ENCODE data around the gene CAND1.

CAND1 gene

DNA sequence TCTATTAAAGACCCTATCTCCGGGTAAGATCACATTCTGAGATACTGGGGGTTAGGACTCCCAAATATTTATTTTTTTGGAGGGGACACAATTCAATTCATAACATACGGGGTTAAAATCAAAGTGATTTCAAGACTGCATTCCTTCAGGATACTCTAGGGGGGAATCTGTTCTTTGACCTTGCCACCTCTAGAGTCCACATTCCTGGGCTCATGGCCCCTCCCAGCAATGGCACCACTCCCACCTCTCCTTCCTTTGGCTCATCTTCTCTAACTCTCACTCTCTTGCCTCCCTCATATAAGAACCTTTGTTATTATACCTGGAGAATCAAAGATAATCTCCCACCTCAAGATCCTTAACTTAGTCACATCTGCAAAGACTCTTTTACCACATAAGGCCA is 79.5 kb downstream of the CAND1 start:
- no peak for DNase-seq

DNA sequence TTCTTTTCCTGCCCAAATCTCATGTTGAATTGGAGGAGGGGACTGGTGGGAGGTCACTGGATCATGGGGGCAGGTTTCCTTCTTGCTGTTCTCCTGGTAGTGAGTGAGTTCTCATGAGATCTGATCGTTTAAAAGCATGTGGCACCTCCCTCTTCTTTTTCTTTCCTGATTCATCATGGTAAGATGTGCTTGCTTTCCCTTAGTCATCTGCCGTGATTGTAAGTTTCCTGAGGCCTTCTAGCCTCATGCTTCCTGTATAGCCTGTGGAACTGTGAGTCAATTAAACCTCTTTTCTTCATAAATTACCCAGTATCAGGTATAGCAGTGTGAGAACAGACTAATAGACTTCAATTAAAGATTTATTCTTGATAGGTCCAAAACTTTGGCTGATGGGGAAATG is 83.5 kb downstream of the CAND1 start:
- DNase-seq: no peak

DNA sequence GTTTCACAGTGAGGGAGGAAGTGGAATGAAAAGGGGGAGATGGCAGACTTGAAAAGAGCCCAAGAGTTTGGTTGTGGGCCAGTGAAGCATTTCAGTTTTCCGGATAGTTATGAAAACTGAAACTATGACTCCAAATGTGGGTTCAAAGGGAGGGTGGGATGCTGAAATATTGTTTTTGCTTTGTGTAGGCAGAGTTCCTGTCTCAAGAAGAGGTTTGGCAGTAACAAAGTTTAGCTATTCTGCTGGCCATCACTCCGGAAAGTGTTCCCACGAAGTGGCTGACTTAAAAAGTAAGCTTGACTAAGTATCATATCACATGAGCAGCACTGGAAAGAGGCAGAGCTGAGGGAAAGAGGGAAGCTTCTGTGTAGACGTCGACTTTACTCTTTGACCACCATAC is 85.2 kb downstream of the CAND1 start:
- no peak for DNase-seq

DNA sequence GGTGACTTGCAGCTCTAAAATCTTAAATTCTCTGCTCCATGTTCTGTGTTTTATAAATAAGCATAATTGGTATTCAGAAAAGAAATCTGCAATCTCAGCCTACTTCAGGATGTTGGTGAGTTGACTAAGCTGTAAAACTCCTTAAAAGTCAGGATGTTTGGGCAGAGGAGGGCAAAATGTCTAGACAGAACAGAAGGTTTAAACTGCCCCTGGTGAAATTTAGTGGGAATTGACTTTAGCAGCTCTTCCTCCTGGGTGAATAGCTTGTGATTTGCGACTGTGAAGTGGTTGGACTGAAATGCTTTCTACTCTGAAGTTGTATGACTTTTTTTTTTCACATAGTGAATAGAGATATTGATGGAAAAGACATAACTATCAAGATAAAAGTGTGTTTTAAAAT is 85.8 kb downstream of the CAND1 start:
- DNase-seq: no peak

DNA sequence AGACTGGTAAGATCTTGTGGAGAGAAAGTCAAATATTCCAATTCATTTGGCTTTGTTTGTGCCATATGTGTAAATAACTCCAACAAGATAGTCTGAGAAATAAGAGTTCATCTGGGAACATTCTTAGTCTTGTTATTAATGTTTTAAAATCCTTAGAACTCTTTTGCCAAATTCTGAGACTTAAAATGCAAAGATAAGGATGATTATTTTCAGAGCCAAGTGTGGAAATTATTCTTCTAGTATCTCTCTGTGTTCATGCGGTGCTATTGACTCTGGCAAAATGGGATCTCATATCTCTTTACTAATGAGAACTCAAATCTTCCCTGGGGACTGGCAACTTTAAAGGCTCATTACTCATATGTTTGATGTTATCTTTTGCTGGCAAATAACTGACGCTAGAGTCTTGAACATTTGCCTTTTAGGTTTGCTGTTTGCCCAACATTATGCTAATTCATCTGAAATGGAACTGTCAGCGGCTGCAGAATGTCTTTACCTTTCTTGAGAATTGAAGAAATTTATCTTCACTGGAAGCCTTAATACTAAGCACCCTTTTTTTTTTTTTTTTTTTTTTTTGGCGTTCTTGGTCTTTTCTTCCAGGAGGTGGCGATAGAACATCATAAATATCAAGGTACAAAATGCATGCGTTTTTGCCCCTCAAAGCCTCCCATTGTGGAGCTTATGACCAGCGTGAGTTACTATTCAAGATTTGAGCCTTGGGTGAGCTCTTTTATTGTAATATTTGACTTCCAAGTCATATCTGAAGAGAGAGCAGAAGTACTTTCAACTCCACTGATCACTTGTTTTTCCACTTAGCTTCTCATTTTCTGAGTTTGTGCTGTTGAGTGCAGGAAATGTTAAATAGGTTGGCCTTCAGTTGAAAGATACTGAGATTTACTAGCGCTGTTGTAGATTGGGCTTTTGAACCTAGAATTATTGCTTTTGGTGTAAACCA is 86.5 kb downstream of the CAND1 start:
- DNase-seq: peak; percentile 90

DNA sequence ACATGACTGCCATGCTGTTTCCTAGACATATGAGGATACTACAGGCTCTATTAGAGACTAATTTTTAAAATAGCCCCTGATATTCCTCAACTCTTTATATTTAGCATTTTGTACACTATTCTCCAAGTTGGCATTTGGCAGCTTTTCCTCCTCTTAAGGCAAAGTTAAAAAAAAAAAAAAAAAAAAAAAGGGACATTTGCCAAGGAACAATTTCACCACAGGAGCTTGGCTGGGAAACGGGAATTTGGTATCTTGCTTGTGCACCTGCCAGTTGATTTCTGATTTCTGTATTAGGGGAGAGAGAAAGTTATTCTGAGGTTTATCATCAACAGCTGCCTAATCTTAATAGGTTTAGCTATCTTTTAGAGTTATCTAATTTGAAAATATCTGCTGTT is 87.2 kb downstream of the CAND1 start:
- peak; percentile 71 for DNase-seq

DNA sequence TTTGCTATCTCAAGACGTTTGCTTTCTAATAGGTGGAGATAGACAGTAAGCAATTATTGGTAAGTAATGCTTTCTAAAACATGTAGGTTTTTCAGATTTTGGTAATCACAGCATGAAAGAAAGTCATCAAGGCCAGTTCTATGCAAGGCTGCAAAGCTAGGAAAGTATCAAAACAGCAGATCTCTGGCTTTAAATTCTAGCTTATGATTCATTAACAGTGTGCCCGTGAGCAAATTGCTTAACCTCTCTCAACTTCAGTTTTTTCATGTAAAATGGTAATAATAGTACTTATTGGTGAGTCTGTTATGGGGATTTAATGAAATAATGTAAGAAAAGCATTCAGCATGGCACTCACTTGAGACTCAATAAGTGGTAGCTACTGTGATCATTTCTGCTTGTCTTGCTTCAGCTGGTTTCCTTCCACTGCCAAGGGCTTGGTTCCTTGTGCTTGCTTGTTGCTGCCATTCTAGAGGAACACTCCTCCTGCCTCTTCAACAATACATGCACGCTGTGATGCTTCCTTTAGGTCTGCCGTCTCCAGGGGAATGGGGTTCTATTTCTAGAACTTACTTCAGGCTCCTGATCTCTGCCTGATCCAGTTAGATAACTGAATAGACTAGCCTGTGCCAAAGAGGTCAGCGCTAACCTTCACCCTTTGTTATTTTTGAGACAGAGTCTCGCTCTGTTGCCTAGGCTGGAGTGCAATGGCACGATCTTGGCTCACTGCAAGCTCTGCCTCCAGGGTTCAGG is 88.4 kb downstream of the CAND1 start:
- no peak for DNase-seq

DNA sequence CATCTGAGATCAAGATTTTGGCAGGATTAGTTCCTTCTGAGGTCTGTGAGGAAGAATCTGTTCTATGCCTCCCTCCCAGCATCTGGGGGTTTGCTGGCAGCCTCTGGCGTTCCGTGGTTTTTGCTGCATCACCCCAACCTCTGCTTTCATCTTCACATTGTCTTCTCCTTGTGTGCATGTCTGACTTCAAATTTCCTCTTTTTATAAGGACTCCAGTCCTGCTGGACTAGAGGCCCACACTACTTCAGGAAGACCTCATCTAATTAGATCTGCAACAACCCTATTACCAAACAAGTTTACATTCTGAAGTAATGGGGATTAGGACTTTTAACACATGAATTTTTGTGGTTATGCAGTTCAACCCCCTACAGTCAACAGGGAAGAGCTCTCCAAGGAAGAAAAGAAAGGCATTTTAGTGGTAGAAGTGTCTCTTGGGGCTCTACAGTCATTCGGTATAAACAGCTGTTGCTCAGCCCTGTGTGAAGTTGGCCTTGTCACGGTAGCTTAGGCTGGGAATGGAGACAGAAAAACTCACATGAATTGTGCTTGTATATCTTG is 89.7 kb downstream of the CAND1 start:
- DNase-seq: peak; percentile 59

DNA sequence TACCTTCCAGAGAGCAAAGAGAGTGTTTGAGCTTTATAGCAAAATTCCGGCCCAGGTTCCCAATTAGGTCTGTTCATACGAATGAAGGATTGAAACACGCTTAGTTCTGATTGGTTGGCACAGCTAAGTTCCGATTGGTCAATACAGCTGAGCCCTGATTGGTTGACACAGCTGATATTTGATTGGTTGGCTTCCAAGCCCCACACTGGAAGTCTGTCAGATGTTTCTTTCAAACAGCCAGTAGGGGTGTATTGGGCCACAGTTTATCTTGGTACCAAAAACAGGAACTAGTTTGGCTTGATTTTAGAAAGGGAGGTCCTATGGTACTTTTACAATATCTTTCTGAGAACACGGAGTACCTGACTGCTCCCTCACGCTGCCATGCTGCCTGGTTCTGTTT is 93.4 kb downstream of the CAND1 start:
- DNase-seq: no peak

DNA sequence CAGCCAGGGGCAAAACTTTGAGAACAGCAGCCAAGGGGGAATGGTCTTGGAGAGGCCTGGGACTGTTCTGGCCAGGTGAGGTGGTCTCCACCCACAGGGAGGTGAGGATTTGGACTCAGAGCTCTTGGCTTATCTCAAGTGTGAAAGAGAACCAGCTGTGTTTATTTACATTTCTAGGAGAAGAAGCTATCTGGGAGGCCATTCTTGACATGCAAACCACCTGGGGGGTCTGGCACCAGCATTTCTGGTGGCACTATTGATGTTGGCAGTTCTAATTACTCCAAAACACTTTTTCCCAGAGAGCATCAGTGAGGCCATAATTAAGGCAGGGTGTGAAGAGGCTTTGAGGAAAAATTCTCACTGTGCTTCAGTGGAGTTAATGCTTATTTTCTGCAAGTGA is 95.1 kb downstream of the CAND1 start:
- peak; percentile 61 for DNase-seq

DNA sequence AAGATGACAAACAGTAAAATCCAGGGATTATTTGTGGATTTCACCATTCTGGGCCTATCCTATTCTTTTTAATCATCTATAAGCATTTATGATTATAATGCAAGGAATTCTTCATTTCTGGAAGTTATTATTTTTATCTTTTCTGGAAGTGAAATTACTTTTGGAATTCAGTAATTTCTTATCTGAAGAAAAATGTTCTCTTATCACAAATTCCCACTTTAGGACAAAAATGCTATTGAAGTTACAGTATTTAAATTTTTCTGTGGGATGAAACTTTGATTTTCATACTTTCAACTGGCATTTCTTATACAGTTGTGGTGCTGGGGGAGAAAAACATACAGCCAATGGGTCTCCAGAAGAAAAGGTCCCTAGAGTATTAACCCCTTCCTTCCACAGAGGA is 96.0 kb downstream of the CAND1 start:
- no peak for DNase-seq

DNA sequence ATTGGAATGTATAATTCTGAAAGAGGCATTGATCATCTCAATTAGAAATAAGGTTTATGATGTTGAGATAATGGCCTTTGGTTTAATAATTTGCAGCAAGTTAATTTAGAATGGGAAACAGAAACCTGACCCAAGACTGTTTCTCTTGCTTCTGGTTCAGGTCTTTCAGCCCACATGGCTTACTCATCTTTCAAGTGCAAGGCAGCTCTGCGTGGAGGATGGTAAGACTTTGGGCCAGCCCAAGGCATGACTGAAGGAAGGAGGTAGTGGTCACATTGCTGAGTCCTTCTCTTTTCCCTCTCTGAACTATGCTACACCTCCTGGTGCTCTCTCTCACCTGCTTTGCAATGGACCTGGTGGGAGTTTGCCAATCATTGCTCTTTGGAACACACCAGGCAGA is 98.7 kb downstream of the CAND1 start:
- no peak for DNase-seq

Measured in NCI-H2171 (cell line).